Spleen (tissue), 11 donors: Measurements from ENCODE around the gene GALNT7. TPM values are rescaled to one million over a fixed set of nuclear protein-coding genes. Genes with fewer than 3 reads are reported as not detected.

Source experiments
- DNase-seq: peaks from one replicate; pipeline ENCODE4 v3.0.0-alpha.2; 2020
- H3K27ac ChIP-seq, 8 donors: fragments of 200-600 bp; sonication (generic) in 7 of 8; 1 replicate in 4 of 8; 2 replicates in 4 of 8; pipeline versions ENCODE4 v1.5.0 to v1.8.0; 2016 to 2021; ENCODE audit warnings: inconsistent platforms in 4 of 8, mild to moderate bottlenecking in 4 of 8, moderate library complexity in 1 of 8
- H3K27me3 ChIP-seq, 7 donors: fragments of 200-600 bp; sonication (generic) in 6 of 7; replicated peaks in 1 of 7; 1 replicate in 4 of 7; 2 replicates in 3 of 7; pipeline versions ENCODE4 v1.5.0 to v1.8.0; 2016 to 2021; ENCODE audit warnings: inconsistent platforms in 3 of 7, mild to moderate bottlenecking in 1 of 7
- H3K36me3 ChIP-seq, 6 donors: fragments of 200-600 bp; sonication (generic) in 5 of 6; 1 replicate in 4 of 6; 2 replicates in 2 of 6; pipeline versions ENCODE4 v1.5.0 to v1.8.0; 2016 to 2021; ENCODE audit warnings: inconsistent platforms in 2 of 6
- H3K4me1 ChIP-seq, 6 donors: fragments of 200-600 bp; sonication (generic) in 5 of 6; 1 replicate in 3 of 6; 2 replicates in 3 of 6; pipeline versions ENCODE4 v1.5.0 to v1.8.0; 2016 to 2021; ENCODE audit warnings: inconsistent platforms in 3 of 6
- H3K4me3 ChIP-seq, 8 donors: fragments of 200-600 bp; sonication (generic) in 7 of 8; 1 replicate in 4 of 8; 2 replicates in 4 of 8; pipeline versions ENCODE4 v1.5.0 to v1.8.0; 2016 to 2021; ENCODE audit warnings: inconsistent platforms in 4 of 8, mild to moderate bottlenecking in 4 of 8, moderate library complexity in 2 of 8
- H3K9me3 ChIP-seq, 8 donors: fragments of 200-600 bp; sonication (generic) in 7 of 8; 1 replicate in 4 of 8; 2 replicates in 4 of 8; pipeline versions ENCODE4 v1.5.0 to v1.8.0; 2016 to 2021; ENCODE audit warnings: inconsistent platforms in 4 of 8
- POLR2A ChIP-seq, 3 donors: fragments of 450-650 bp; IDR thresholded peaks; one replicate each; pipeline ENCODE4 v1.5.1; 2017; ENCODE audit warnings: antibody characterized with exemption in 3 of 3, mild to moderate bottlenecking in 1 of 3
- POLR2AphosphoS5 ChIP-seq, 3 donors: sonication (generic); formaldehyde crosslinking; IDR thresholded peaks; one replicate each; pipeline ENCODE4 v1.5.1; 2017; ENCODE audit warnings: antibody characterized with exemption in 3 of 3
- WGBS, 5 donors: extraction: QIAGEN DNeasy Blood & Tissue Kit in 3 of 5; methylation state at CpG; one replicate each; pipeline versions ENCODE4 v1.1.5 to v1.1.7; 2013 to 2018; 5-methylcytosine and 5-hydroxymethylcytosine counted together
- intact Hi-C: fragments of 100-400 bp; cut with DNase I; formaldehyde crosslinking; loops from one replicate; pipeline ENCODE4 v1.15.0; 2023; ENCODE audit warnings: low total_unique reads
- polyA plus RNA-seq, 3 donors: library from polyadenylated mRNA; stranded (reverse); fragments of 200-250 nt; gene quantifications; one replicate each; pipeline ENCODE4 v1.2.1, GENCODE V29; 2013
- total RNA-seq, 7 donors: library from RNA; depleted of rRNA in 3 of 7; stranded (reverse); fragments of >200 nt in 3 of 7; fragmentation: NEBNext Ultra II Directional in 4 of 7; extraction: Animal tissue kit (Norgen Biotek cat#: 25700) in 4 of 7; gene quantifications; one replicate each; pipeline versions ENCODE4 v1.1.0 to v1.2.1, GENCODE V29; 2016 to 2021
- TF ChIP-seq, protein P1 (sequence below), 11 experiments: fragments of 200-600 bp in 7 of 11; fragments of 450-650 bp in 4 of 11; sonication (generic) in 4 of 11; IDR thresholded peaks in 8 of 11; conservative IDR thresholded peaks in 3 of 11; 1 replicate in 7 of 11; 2 replicates in 4 of 11; pipeline versions ENCODE4 v1.4.0 to v1.8.0; 2016 to 2021; ENCODE audit warnings: antibody characterized with exemption in 11 of 11, inconsistent platforms in 4 of 11, mild to moderate bottlenecking in 1 of 11
- donor health status: healthy with polysubstance abuse.
- donor health status: DM: no; HTN: no; CAD: no; lungs with moderate emphysema.
- donor health status: DM: no; HTN: no; CAD: no.
- donor health status: Bipolar disorder and iron deficiency.
- donor health status: healthy.
- donor health status: DM: no; HTN: no; CAD: no.
- donor health status: DM: yes; HTN: yes; CAD: no.

The GALNT7 gene
- total and polyA plus RNA-seq, 10 donors: 7.6 to 28.5 (median 20.9) TPM

DNA sequence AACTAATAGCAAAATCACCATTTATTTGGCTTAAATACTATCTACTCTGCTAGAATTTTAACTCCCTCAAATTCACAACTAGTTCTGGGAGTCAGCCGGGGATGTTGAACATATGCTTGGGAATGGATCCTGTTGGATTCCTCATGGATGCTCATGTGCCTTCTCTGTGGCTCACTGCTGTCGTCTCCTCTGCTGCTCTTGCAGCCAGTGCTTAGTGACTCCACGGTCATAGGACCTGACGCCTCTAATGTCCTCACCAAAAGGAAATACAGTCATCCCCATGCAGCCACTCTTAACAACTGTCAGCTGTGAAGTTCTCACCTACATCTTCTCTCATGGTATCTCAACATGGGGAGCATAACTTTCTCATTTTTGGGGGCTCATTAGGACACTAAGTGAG is 106.1 kb downstream of the GALNT7 start:
- TF ChIP-seq, protein P1, sequence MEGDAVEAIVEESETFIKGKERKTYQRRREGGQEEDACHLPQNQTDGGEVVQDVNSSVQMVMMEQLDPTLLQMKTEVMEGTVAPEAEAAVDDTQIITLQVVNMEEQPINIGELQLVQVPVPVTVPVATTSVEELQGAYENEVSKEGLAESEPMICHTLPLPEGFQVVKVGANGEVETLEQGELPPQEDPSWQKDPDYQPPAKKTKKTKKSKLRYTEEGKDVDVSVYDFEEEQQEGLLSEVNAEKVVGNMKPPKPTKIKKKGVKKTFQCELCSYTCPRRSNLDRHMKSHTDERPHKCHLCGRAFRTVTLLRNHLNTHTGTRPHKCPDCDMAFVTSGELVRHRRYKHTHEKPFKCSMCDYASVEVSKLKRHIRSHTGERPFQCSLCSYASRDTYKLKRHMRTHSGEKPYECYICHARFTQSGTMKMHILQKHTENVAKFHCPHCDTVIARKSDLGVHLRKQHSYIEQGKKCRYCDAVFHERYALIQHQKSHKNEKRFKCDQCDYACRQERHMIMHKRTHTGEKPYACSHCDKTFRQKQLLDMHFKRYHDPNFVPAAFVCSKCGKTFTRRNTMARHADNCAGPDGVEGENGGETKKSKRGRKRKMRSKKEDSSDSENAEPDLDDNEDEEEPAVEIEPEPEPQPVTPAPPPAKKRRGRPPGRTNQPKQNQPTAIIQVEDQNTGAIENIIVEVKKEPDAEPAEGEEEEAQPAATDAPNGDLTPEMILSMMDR (IDR thresholded peaks at IDR 0.05 in 8 of 11, conservative IDR thresholded peaks at IDR 0.05 in 3 of 11): no peak
- TF ChIP-seq POLR2A (IDR thresholded peaks at IDR 0.05) (no peak), POLR2AphosphoS5 (IDR thresholded peaks at IDR 0.05) (no peak)
- Histone ChIP-seq H3K27me3 (no peaks in the 10 kb centered on the region), H3K9me3 (peaks cover 0 to 4% (median 0%) of the 10 kb centered on the region in 8 donors), H3K4me1 (no peaks in the 10 kb centered on the region), H3K27ac (no peak overlapping the region), H3K36me3 (peaks cover 0 to 8% (median 0%) of the 10 kb centered on the region in 6 donors), H3K4me3 (no peak overlapping the region)
- no peak for DNase-seq
- WGBS, 5 donors: 95 to 100% (median 98%) methylated on average over 4 of the region's 4 CpGs
- intact Hi-C loops: no loop called here

DNA sequence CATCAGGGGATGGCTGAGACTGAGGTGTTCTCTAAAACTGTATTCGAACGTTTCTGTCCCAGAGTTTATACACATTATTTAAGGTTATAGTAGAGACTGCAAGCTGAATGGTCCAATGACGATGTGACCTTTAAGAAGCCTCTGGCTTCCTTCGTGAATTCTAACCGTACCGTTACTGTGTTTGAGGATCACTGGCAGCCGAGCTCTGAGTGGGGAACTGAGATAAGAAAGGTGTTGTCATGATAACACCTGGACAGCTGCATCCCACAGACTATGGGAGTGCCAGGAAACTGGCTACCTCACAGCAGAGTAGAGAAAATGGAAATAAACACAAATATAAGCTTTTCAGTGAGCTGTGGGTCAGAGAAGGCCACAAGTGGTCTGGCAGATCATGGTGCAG is 106.5 kb downstream of the GALNT7 start:
- intact Hi-C loops: no loop called here
- H3K4me3 ChIP-seq: no peak overlapping the region
- no peaks in the 10 kb centered on the region for H3K27me3 ChIP-seq
- TF ChIP-seq POLR2A (IDR thresholded peaks at IDR 0.05) (no peak), POLR2AphosphoS5 (IDR thresholded peaks at IDR 0.05) (no peak)
- TF ChIP-seq, protein P1 (IDR thresholded peaks at IDR 0.05 in 8 of 11, conservative IDR thresholded peaks at IDR 0.05 in 3 of 11): no peak
- H3K36me3 ChIP-seq: peaks cover 0 to 8% (median 0%) of the 10 kb centered on the region in 6 donors
- no peak for DNase-seq
- H3K27ac ChIP-seq: no peak overlapping the region
- H3K4me1 ChIP-seq: no peaks in the 10 kb centered on the region
- WGBS, 5 donors: 94 to 98% (median 97%) methylated on average over 7 of the region's 7 CpGs
- peaks cover 0 to 4% (median 0%) of the 10 kb centered on the region in 8 donors for H3K9me3 ChIP-seq

DNA sequence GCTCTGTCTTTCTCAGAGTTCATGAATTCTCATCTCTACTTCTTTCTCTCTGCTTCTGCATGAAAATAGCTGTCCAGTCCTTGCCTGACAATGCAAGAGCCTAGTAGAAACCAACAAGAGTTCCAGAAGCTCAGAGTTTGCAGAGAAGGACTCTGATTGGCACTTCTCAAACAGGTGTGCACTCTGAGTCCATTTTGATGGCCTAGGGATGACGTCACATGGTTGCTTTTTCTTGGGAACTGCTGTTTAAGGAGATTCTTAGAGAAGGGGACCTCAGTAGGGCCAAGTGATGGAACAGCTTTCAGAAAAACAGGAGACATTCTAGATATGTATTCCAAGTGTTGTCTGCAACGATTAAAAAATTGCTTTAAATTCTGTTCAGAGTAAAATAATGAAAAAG is 108.7 kb downstream of the GALNT7 start:
- Histone ChIP-seq H3K27me3 (no peaks in the 10 kb centered on the region), H3K27ac (no peak overlapping the region), H3K9me3 (peaks cover 0 to 14% (median 0%) of the 10 kb centered on the region in 8 donors), H3K36me3 (peaks cover 0 to 12% (median 0%) of the 10 kb centered on the region in 6 donors), H3K4me1 (peaks cover 0 to 17% (median 0%) of the 10 kb centered on the region in 6 donors), H3K4me3 (no peak overlapping the region)
- WGBS, 5 donors: 82 to 96% (median 91%) methylated on average over 2 of the region's 2 CpGs
- no peak for DNase-seq
- no peak for TF ChIP-seq POLR2AphosphoS5 (IDR thresholded peaks at IDR 0.05)
- no peak for TF ChIP-seq POLR2A (IDR thresholded peaks at IDR 0.05)
- TF ChIP-seq, protein P1 (IDR thresholded peaks at IDR 0.05 in 8 of 11, conservative IDR thresholded peaks at IDR 0.05 in 3 of 11): no peak
- intact Hi-C loops: no loop called here

DNA sequence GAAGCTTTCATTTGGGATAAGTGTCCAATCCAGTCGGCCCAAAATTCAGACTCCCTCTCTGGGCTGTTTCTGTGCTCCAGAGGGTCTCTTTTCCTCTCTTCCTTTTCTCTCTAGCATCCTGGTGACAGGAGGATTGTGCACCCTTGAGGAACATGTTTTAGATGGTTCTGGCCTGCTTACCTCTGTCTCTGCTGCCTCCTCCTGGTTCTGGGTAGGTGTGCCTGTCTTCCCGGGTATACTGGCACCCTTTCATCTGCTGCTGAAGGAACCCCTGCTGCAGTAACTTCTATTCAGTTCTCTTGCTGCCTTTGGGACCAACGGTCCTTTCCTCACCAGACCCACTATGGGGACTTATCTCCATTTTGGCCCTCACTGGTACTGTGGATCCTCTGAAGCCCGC is 112.4 kb downstream of the GALNT7 start:
- Histone ChIP-seq H3K4me3 (no peak overlapping the region), H3K27ac (no peak overlapping the region), H3K36me3 (peaks cover 0 to 24% (median 0%) of the 10 kb centered on the region in 6 donors), H3K4me1 (peaks cover 0 to 17% (median 0%) of the 10 kb centered on the region in 6 donors), H3K27me3 (no peaks in the 10 kb centered on the region), H3K9me3 (peaks cover 4 to 47% (median 30%) of the 10 kb centered on the region in 8 donors)
- no peak for DNase-seq
- 89 to 97% (median 91%) methylated on average over 4 of the region's 4 CpGs for WGBS, 5 donors
- intact Hi-C loops: no loop called here
- no peak for TF ChIP-seq POLR2A (IDR thresholded peaks at IDR 0.05)
- TF ChIP-seq, protein P1 (IDR thresholded peaks at IDR 0.05 in 8 of 11, conservative IDR thresholded peaks at IDR 0.05 in 3 of 11): no peak
- no peak for TF ChIP-seq POLR2AphosphoS5 (IDR thresholded peaks at IDR 0.05)
